Activated naive CD4-positive, alpha-beta T cell treated with anti-CD3 and anti-CD28 coated beads for 36 hours (primary cell): Measurements from ENCODE around the gene PNPLA6. TPM values are rescaled to one million over a fixed set of nuclear protein-coding genes. Genes with fewer than 3 reads are reported as not detected.

Experiments
- CTCF ChIA-PET: fragments of 350-600 bp; sonication (Branson Sonifier 250); formaldehyde crosslinking; loops from one replicate; lab custom pipeline; 2021; ENCODE audit warnings: antibody characterized with exemption; lab: Charles Lee
- DNase-seq: peaks from one replicate; pipeline ENCODE4 v3.0.0-alpha.2; 2020
- H3K27ac Mint-ChIP-seq: one replicate; pipeline ENCODE4 v1.8.0; 2021; ENCODE audit warnings: mild to moderate bottlenecking, mixed read lengths
- H3K27me3 Mint-ChIP-seq: one replicate; pipeline ENCODE4 v1.8.0; 2021; ENCODE audit warnings: low read depth, mixed read lengths
- H3K36me3 Mint-ChIP-seq: one replicate; pipeline ENCODE4 v1.8.0; 2021; ENCODE audit warnings: low read depth, mixed read lengths
- H3K4me1 Mint-ChIP-seq: one replicate; pipeline ENCODE4 v1.8.0; 2021; ENCODE audit warnings: low read depth, mixed read lengths
- H3K4me3 Mint-ChIP-seq: one replicate; pipeline ENCODE4 v1.8.0; 2021; ENCODE audit warnings: mild to moderate bottlenecking, moderate library complexity, mixed read lengths
- H3K9me3 Mint-ChIP-seq: one replicate; pipeline ENCODE4 v1.8.0; 2021; ENCODE audit warnings: mixed read lengths
- intact Hi-C: fragments of 100-400 bp; cut with micrococcal nuclease; formaldehyde crosslinking; loops from one replicate; pipeline ENCODE4 v1.15.1; 2023
- total RNA-seq, 2 experiments: library from RNA; stranded (reverse); gene quantifications; one replicate each; pipeline ENCODE4 v1.2.3, GENCODE V29; 2021

The PNPLA6 gene
- total RNA-seq: 10 to 100 TPM; 75.5 to 81.7 TPM

DNA sequence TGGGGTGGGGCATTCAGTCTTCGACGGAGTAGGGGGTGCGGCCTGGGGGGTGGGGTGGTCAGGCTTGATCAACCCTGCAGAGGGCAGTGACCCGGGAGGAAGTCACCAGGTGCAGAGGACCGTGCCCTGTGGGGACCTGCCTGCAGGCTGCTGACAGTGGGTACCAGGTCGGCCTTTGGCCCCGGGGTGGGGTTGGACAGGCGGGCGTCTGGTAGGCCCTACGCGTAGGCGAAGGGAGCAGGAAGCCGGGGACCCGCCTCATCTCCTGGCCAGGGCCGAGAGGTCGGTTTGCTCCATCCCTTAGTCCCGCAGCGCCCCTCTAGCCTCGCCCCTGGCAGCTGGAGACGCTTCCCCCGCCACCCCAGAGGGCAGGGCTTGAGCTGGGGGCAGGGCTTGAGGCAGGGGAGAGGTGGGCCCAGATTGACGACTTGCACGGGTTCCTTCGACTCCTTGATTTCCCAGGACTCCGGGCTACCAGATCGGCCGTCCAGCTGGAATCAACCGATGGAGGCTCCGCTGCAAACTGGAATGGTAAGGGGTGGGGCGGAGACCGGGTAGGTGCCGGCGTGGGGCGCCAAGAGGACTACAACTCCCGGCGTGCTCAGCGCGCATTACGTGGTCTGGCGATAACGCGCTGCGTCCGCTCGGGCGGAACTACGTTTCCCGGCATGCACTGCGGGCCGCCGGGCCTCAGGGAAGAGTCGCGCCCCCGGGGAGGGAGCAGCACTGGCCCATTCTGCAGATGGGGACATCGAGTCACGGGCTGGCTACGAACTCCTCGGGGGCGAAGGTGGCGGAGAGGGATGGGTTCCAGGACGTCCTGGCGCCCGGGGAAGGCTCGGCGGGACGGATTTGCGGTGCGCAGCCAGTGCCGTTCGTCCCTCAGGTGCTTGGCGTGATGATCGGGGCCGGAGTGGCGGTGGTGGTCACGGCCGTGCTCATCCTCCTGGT is at the start of gene PNPLA6:
TSS of gene PNPLA6 (plus strand) at position 671 of the 951 bp plus-strand sequence. CDS start at position 743, 72 bp downstream.
- Mint-ChIP-seq H3K36me3 (peaks cover 7% of the 10 kb centered on the region), H3K9me3 (no peaks in the 10 kb centered on the region)
- intact Hi-C loops: loop anchor here (1.0 to 2.0 kb wide), 4 partner anchors 47 to 181 kb away; partner anchors contain the start of genes PET100, PEX11G and XAB2

DNA sequence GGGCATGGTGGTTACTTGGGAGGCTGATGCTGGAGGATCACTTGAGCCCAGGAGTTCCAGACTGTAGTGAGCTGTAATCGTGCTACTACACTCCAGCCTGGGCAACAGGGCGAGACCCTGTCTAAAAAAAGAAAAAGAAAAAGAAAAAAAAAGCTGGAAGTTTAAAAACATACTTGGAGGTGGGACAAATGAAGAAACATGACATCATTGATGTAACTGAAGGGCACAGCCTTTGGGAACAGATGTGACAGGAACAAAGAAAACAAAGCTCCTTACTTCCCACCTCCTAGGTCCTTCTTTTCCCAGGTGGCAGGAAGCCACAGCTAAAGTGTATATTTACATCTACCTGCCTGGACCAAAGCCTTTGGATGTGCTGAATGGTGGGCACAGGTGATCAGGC is 48.6 kb upstream of the PNPLA6 start:
- CTCF ChIA-PET: interaction anchor here (0.6 to 1.0 kb wide), 4 partner anchors 23 to 143 kb away, joined by 3 to 5 read pairs (median 4); partner anchors contain the start of gene PET100
- no peak for DNase-seq
- intact Hi-C loops: no loop called here
- no peaks in the 10 kb centered on the region for H3K36me3 Mint-ChIP-seq
- peaks cover 12% of the 10 kb centered on the region for H3K4me1 Mint-ChIP-seq
- no peak overlapping the region for H3K4me3 Mint-ChIP-seq
- no peaks in the 10 kb centered on the region for H3K27me3 Mint-ChIP-seq
- no peaks in the 10 kb centered on the region for H3K9me3 Mint-ChIP-seq
- no peak overlapping the region for H3K27ac Mint-ChIP-seq

More for the DNA sequence above, at the start of gene PNPLA6:
- DNase-seq: peak; percentile 95
- CTCF ChIA-PET: interaction anchor here (0.6 to 1.0 kb wide), 3 partner anchors 12 to 181 kb away, joined by 3 to 5 read pairs (median 5); no protein-coding TSS in a partner anchor
- Mint-ChIP-seq H3K27ac (peak within 1 kb of the TSS; percentile 84), H3K27me3 (no peaks in the 10 kb centered on the region), H3K4me1 (peaks cover 20% of the 10 kb centered on the region), H3K4me3 (peak within 1 kb of the TSS; percentile 92)

DNA sequence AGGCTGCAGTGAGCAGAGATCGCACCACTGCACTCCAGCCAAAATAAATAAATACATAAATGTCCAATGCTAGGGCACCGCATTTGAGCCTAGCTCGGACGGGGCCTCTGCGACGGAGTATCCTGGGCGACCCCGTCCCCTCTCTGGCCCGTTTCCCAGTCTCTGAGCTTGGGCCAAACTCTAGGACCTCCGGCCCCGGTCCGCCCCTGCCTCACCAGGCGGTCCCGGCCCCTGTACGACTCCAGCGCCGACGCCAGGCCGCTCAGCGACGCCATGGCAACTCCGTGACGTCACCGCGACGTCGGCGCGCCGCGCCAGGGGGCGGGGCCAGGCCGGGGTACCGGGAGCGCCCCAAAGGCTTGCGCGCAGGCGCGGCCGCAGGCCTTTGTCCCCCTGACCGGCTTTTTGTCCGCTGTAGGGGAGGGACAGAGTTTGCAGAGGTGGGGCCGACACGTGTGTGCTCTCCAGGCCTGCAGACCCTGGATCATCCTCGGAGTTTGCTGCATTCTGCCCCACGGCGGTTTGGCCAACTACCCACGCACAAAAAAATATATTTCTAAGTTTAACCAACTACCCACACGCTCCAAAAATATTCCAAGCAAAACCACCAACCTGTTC is 46.7 kb upstream of the PNPLA6 start, which contains the start of gene PEX11G:
TSS of gene PEX11G (minus strand) at position 300 of the 618 bp plus-strand sequence. CDS start at position 275, 25 bp downstream.
- peak; percentile 90 for DNase-seq
- peaks cover 14% of the 10 kb centered on the region for H3K4me1 Mint-ChIP-seq
- CTCF ChIA-PET: interaction anchor here (0.7 kb wide), 1 partner anchor 122 kb away, joined by 3 read pairs; no protein-coding TSS in a partner anchor
- H3K4me3 Mint-ChIP-seq: peak within 1 kb of the TSS; percentile 78
- intact Hi-C loops: loop anchor here (2.0 kb wide), 1 partner anchor 46 kb away; the partner anchor contains the start of gene PNPLA6
- H3K27me3 Mint-ChIP-seq: no peaks in the 10 kb centered on the region
- H3K27ac Mint-ChIP-seq: peak within 1 kb of the TSS; percentile 71
- no peaks in the 10 kb centered on the region for H3K36me3 Mint-ChIP-seq
- H3K9me3 Mint-ChIP-seq: no peaks in the 10 kb centered on the region

DNA sequence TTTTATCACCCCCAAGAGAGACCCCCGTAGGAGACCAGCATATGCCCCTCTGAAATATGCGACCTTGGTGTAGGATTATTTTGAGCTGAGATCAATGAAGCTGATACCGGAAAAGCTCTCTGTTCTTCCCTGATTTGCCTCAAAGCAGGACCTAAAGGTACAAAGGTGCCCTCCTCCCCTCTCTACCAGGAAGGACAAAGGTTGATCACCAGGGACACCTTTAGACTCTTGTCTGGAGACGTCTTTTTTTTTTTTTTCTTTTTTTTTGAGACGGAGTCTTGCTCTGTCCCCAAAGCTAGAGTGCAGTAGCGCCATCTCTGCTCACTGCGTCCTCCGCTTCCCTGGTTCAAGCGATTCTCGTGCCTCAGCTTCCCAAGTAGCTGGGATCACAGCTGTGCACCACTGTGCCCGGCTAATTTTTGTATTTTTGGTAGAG is 45.9 kb upstream of the PNPLA6 start:
- no peaks in the 10 kb centered on the region for H3K27me3 Mint-ChIP-seq
- peak overlapping the region; percentile 78 for H3K4me3 Mint-ChIP-seq
- intact Hi-C loops: loop anchor here (2.0 kb wide), 1 partner anchor 45 kb away; the partner anchor contains the start of gene PNPLA6
- CTCF ChIA-PET: no interaction called here
- H3K9me3 Mint-ChIP-seq: no peaks in the 10 kb centered on the region
- H3K36me3 Mint-ChIP-seq: no peaks in the 10 kb centered on the region
- DNase-seq: no peak
- H3K27ac Mint-ChIP-seq: no peak overlapping the region
- peaks cover 14% of the 10 kb centered on the region for H3K4me1 Mint-ChIP-seq

DNA sequence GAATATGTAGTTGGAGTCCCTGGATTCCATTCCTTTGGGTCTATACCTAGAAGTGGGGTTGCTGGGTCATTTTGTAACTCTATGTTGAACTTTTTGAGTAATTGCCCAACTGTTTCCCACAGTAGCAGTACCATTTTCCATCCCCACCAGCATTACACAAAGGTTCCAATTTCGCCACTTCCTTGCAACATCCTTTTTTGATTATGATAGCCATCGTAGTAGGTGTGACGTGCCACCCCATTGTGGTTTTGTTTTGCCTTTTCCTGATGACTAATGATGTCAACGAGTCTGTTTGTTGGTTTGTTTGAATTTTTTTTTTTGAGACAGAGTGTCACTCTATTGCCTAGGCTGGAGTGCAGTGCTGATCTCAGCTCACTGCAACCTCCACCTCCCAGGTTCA is 43.4 kb upstream of the PNPLA6 start:
- Mint-ChIP-seq H3K27ac (no peak overlapping the region), H3K9me3 (no peaks in the 10 kb centered on the region), H3K4me1 (peaks cover 14% of the 10 kb centered on the region), H3K27me3 (peaks cover 3% of the 10 kb centered on the region), H3K4me3 (no peak overlapping the region), H3K36me3 (no peaks in the 10 kb centered on the region)
- CTCF ChIA-PET: no interaction called here
- intact Hi-C loops: no loop called here
- peak; percentile 62 for DNase-seq

DNA sequence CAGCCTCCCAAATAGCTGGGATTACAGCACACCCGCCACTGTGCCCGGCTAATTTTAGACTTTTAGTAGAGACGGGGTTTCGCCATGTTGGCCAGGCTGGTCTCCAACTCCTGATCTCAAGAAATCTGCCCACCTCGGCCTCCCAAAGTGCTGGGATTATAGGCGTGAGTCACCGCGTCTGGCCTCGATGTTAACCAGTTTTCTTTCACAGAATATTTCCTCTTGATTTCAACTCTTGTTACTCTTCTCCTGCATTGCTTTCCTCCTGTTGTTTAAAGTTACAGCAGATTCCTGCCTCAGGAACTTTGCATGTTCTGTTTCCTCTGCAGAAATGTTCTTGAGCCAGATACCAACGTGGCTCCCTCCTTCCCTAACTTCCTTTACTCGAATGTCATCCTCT is 43.0 kb upstream of the PNPLA6 start:
- no peak for DNase-seq
- CTCF ChIA-PET: no interaction called here
- no peaks in the 10 kb centered on the region for H3K9me3 Mint-ChIP-seq
- H3K27me3 Mint-ChIP-seq: peaks cover 5% of the 10 kb centered on the region
- no peak overlapping the region for H3K27ac Mint-ChIP-seq
- intact Hi-C loops: no loop called here
- H3K4me3 Mint-ChIP-seq: no peak overlapping the region
- H3K36me3 Mint-ChIP-seq: no peaks in the 10 kb centered on the region
- peaks cover 14% of the 10 kb centered on the region for H3K4me1 Mint-ChIP-seq

DNA sequence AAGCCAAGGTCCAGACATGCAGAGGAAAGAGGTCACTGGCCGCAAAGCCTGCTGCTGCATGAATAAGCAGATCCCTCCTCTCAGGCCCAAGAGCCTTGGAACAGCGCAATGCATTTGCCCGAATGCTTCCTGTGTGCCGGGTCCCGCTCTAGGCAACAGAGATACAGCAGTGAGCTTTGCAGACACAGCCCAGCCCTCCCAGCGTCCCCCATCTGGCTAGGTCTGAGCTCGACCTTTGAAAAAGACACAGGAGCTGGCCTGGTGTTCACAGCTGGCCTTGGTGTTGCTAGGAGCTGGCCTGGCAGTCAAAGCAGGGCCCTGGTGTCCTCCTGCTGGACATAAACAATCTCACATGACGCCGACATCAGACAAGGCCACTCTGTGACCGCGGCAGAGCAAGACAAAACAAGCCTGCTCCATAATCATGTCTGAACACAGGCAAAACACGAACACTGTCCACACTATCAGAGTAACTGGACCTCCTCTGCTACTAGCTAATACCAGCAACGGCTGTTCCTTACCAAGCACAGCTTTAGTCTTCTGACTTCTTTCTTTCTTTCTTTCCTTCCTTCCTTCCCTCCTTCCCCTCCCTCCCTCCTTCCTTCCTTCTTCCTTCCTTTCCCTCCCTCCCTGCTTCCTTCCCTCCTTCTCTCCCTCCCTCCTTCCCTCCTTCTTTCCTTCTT is 41.0 kb upstream of the PNPLA6 start:
- H3K36me3 Mint-ChIP-seq: no peaks in the 10 kb centered on the region
- intact Hi-C loops: no loop called here
- peaks cover 13% of the 10 kb centered on the region for H3K27me3 Mint-ChIP-seq
- no peaks in the 10 kb centered on the region for H3K9me3 Mint-ChIP-seq
- no peak for DNase-seq
- H3K27ac Mint-ChIP-seq: no peak overlapping the region
- CTCF ChIA-PET: no interaction called here
- H3K4me1 Mint-ChIP-seq: peaks cover 9% of the 10 kb centered on the region
- no peak overlapping the region for H3K4me3 Mint-ChIP-seq

DNA sequence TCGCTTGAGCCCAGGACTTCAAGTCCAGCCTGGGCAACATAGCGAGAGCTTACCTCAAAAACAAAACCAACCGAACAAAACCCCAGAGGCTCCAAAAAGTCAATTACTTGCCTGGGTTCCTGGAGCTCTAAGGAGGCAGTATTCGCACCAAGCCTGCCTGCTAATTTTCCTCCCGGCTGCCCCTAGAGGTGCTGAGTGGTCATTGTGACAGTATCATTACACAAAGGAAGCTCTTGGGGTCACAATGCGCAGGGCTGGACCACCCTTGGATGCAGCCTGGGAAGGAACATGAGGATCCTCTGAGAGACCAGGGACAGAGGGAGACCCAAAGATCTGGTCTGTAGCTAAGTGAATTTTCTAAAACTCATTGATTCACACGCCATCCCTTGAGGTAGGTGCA is 38.2 kb upstream of the PNPLA6 start:
- H3K27ac Mint-ChIP-seq: no peak overlapping the region
- no peak for DNase-seq
- H3K27me3 Mint-ChIP-seq: peaks cover 25% of the 10 kb centered on the region
- CTCF ChIA-PET: interaction anchor here (0.6 to 0.9 kb wide), 2 partner anchors 16 to 645 kb away, joined by 3 read pairs; no protein-coding TSS in a partner anchor
- no peaks in the 10 kb centered on the region for H3K9me3 Mint-ChIP-seq
- no peaks in the 10 kb centered on the region for H3K36me3 Mint-ChIP-seq
- intact Hi-C loops: no loop called here
- H3K4me1 Mint-ChIP-seq: peaks cover 7% of the 10 kb centered on the region
- H3K4me3 Mint-ChIP-seq: no peak overlapping the region

DNA sequence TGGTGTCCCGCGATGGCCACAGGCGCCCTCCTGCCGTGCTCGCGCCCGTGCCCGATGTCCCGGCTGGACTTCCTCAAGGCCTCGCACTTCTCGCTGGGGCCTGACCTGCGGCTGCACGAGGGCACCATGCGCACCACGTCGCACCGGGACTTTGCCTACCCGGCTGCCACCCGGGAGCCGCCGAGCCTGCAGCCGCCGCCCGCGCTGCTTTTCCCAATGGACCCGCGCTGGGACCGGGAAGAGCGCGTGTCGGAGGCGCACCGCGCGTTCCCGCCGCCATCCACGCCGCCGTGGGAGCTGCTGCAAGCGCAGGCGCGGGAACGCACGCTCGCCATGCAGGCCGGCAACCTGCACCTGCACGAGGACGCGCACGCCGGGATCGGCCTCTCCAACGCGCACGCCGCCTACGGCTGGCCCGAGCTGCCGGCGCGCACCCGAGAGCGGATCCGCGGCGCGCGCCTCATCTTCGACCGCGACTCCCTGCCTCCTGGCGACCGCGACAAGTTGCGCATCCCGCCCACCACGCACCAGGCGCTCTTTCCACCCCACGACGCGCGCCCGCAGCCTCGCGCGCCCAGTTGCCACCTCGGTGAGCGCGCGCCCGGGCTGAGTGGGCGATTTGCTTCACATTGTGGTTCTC is 34.6 kb upstream of the PNPLA6 start:
- CTCF ChIA-PET: no interaction called here
- H3K27me3 Mint-ChIP-seq: peaks cover 38% of the 10 kb centered on the region
- H3K4me3 Mint-ChIP-seq: peak overlapping the region; percentile 12
- intact Hi-C loops: no loop called here
- no peaks in the 10 kb centered on the region for H3K36me3 Mint-ChIP-seq
- peak; percentile 67 for DNase-seq
- H3K27ac Mint-ChIP-seq: no peak overlapping the region
- H3K9me3 Mint-ChIP-seq: no peaks in the 10 kb centered on the region
- peaks cover 11% of the 10 kb centered on the region for H3K4me1 Mint-ChIP-seq

DNA sequence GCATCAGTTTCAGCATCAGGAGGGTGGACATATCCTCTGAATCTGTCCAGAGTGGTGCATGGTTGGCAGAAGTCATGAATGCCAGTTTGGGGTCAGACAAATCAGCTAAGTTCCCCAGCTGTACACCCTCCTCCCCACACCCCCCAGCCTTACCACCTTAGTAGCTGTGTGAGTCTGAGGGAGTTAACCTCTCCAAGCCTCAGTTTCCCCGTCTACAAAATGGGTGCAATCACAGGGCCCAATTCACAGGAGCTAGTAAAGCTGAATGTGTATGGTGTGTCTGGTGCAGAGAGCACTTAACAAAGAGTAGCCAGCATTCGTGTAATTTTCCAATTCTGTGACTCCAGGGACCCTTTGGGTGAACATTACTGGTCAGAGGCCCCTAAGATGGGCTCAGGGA is 33.0 kb upstream of the PNPLA6 start:
- H3K4me3 Mint-ChIP-seq: no peak overlapping the region
- DNase-seq: no peak
- intact Hi-C loops: no loop called here
- no peaks in the 10 kb centered on the region for H3K36me3 Mint-ChIP-seq
- H3K9me3 Mint-ChIP-seq: no peaks in the 10 kb centered on the region
- peaks cover 40% of the 10 kb centered on the region for H3K27me3 Mint-ChIP-seq
- CTCF ChIA-PET: no interaction called here
- H3K27ac Mint-ChIP-seq: no peak overlapping the region
- peaks cover 16% of the 10 kb centered on the region for H3K4me1 Mint-ChIP-seq

DNA sequence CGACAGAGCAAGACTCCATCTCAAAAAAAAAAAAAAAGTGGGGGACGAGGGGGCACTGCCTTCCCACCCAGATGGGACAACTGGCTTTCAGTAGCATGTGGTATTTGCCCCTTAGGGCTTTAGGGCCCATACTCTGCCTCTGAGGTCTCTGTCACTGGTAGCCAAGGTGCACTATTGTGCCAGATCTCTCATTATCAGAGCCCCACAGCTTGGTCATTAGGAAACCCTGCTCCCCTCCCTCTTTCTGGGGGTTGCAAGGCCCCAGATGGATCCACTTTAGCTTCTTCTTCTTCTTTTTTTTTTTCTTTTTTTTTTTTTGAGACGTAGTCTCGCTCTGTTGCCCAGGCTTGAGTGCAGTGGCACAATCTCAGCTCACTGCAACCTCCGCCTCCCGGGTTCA is 30.8 kb upstream of the PNPLA6 start:
- Mint-ChIP-seq H3K9me3 (no peaks in the 10 kb centered on the region), H3K36me3 (no peaks in the 10 kb centered on the region), H3K4me3 (no peak overlapping the region), H3K4me1 (peaks cover 16% of the 10 kb centered on the region), H3K27me3 (peaks cover 32% of the 10 kb centered on the region), H3K27ac (no peak overlapping the region)
- intact Hi-C loops: no loop called here
- CTCF ChIA-PET: interaction anchor here (0.6 to 0.7 kb wide), 2 partner anchors 202 to 1247 kb away, joined by 3 read pairs; no protein-coding TSS in a partner anchor
- no peak for DNase-seq
